Sigmoid colon (tissue), 7 donors: ENCODE data around the gene PCNX1. TPM values are rescaled to one million over a fixed set of nuclear protein-coding genes. Genes with fewer than 3 reads are reported as not detected.

Source experiments
- DNase-seq: peaks from one replicate; pipeline ENCODE4 v3.0.0-alpha.2; 2019
- H3K27ac ChIP-seq, 4 donors: fragments of 200-600 bp; sonication (generic); one replicate each; pipeline ENCODE4 v1.5.1; 2016 to 2019; ENCODE audit warnings: mild to moderate bottlenecking in 1 of 4
- H3K27me3 ChIP-seq, 3 donors: fragments of 200-600 bp; sonication (generic); one replicate each; pipeline ENCODE4 v1.5.1; 2019; ENCODE audit warnings: mild to moderate bottlenecking in 1 of 3
- H3K36me3 ChIP-seq, 4 donors: fragments of 200-600 bp; sonication (generic); one replicate each; pipeline ENCODE4 v1.5.1; 2016 to 2019
- H3K4me1 ChIP-seq, 4 donors: fragments of 200-600 bp; sonication (generic); one replicate each; pipeline ENCODE4 v1.5.1; 2017 to 2019
- H3K4me3 ChIP-seq, 4 donors: fragments of 200-600 bp; sonication (generic); one replicate each; pipeline ENCODE4 v1.5.1; 2017 to 2019; ENCODE audit warnings: mild to moderate bottlenecking in 2 of 4, moderate library complexity in 1 of 4
- H3K9me3 ChIP-seq, 4 donors: fragments of 200-600 bp in 3 of 4; sonication (generic) in 3 of 4; one replicate each; pipeline versions ENCODE4 v1.5.1 to v1.6.1; 2013 to 2019
- CTCF ChIP-seq, 4 experiments: fragments of 450-650 bp in 3 of 4; fragments of 200-600 bp in 1 of 4; IDR thresholded peaks; one replicate each; pipeline ENCODE4 v1.5.1; 2016 to 2019; ENCODE audit warnings: antibody characterized with exemption in 4 of 4, mild to moderate bottlenecking in 3 of 4, moderate library complexity in 2 of 4
- EP300 ChIP-seq, 4 donors: sonication (generic); formaldehyde crosslinking; IDR thresholded peaks; one replicate each; pipeline ENCODE4 v1.6.1; 2017; ENCODE audit warnings: antibody characterized with exemption in 4 of 4
- POLR2A ChIP-seq, 2 donors: fragments of 450-650 bp; IDR thresholded peaks; one replicate each; pipeline ENCODE4 v1.6.1; 2016; ENCODE audit warnings: antibody characterized with exemption in 2 of 2, mild to moderate bottlenecking in 2 of 2, moderate library complexity in 2 of 2
- POLR2AphosphoS5 ChIP-seq, 4 donors: sonication (generic); formaldehyde crosslinking; IDR thresholded peaks; one replicate each; pipeline ENCODE4 v1.6.1; 2017; ENCODE audit warnings: antibody characterized with exemption in 4 of 4
- WGBS, 2 donors: extraction: QIAGEN DNeasy Blood & Tissue Kit; methylation state at CpG; one replicate each; pipeline ENCODE4 v1.1.7; 2013; 5-methylcytosine and 5-hydroxymethylcytosine counted together
- intact Hi-C: fragments of 100-400 bp; cut with DNase I; formaldehyde crosslinking; loops from one replicate; pipeline ENCODE4 v1.15.1; 2023
- polyA plus RNA-seq, 3 donors: library from polyadenylated mRNA; stranded (reverse); fragments of 200-250 nt; gene quantifications; one replicate each; pipeline ENCODE4 v1.2.3, GENCODE V29; 2013
- total RNA-seq, 4 donors: library from RNA; depleted of rRNA; stranded (reverse); fragments of >200 nt; gene quantifications; one replicate each; pipeline ENCODE4 v1.1.0, GENCODE V29; 2016
- donor health status: healthy with polysubstance abuse.
- donor health status: Bipolar disorder and iron deficiency.
- donor health status: healthy.

The PCNX1 gene
- total and polyA plus RNA-seq, 7 donors = 1.2 to 73.9 (median 62.8) TPM

- Histone ChIP-seq H3K36me3 (peaks cover 10 to 70% (median 27%) of the 10 kb centered on the region in 4 donors), H3K4me1 (no peaks in the 10 kb centered on the region), H3K4me3 (no peak overlapping the region), H3K9me3 (peaks cover 0 to 8% (median under 1%) of the 10 kb centered on the region in 4 donors), H3K27ac (no peak overlapping the region), H3K27me3 (no peaks in the 10 kb centered on the region)
- intact Hi-C loops = no loop called here
- TF ChIP-seq EP300 (IDR thresholded peaks at IDR 0.05) (no peak), POLR2AphosphoS5 (IDR thresholded peaks at IDR 0.05) (no peak), CTCF (IDR thresholded peaks at IDR 0.05) (no peak), POLR2A (IDR thresholded peaks at IDR 0.05) (no peak)
- 95 to 98% methylated on average over 4 of the region's 4 CpGs for WGBS, 2 donors
- DNase-seq = no peak
These were observed 129.2 kb downstream of the PCNX1 start for GRCh38 chr14:71036433-71036832.

GRCh38 chr14:71048393-71048792 is 141.1 kb downstream of the PCNX1 start:
- DNase-seq = no peak
- H3K4me1 ChIP-seq = no peaks in the 10 kb centered on the region
- H3K9me3 ChIP-seq = peaks cover 0 to 2% (median 0%) of the 10 kb centered on the region in 4 donors
- no peaks in the 10 kb centered on the region for H3K27me3 ChIP-seq
- H3K4me3 ChIP-seq = no peak overlapping the region
- TF ChIP-seq POLR2AphosphoS5 (IDR thresholded peaks at IDR 0.05) (no peak), POLR2A (IDR thresholded peaks at IDR 0.05) (no peak), EP300 (IDR thresholded peaks at IDR 0.05) (no peak), CTCF (IDR thresholded peaks at IDR 0.05) (no peak)
- no peak overlapping the region for H3K27ac ChIP-seq
- peaks cover 4 to 64% (median 10%) of the 10 kb centered on the region in 4 donors for H3K36me3 ChIP-seq
- intact Hi-C loops = no loop called here

- H3K4me3 ChIP-seq = no peak overlapping the region
- H3K27ac ChIP-seq = no peak overlapping the region
- DNase-seq = no peak
- intact Hi-C loops = no loop called here
- H3K27me3 ChIP-seq = no peaks in the 10 kb centered on the region
- H3K4me1 ChIP-seq = no peaks in the 10 kb centered on the region
- peaks cover 4 to 67% (median 10%) of the 10 kb centered on the region in 4 donors for H3K36me3 ChIP-seq
- TF ChIP-seq POLR2AphosphoS5 (IDR thresholded peaks at IDR 0.05) (no peak), EP300 (IDR thresholded peaks at IDR 0.05) (no peak), POLR2A (IDR thresholded peaks at IDR 0.05) (no peak), CTCF (IDR thresholded peaks at IDR 0.05) (no peak)
- 87 to 92% methylated on average over 3 of the region's 3 CpGs for WGBS, 2 donors
- H3K9me3 ChIP-seq = no peaks in the 10 kb centered on the region
These were observed 142.3 kb downstream of the PCNX1 start for GRCh38 chr14:71049435-71050133.

- WGBS, 2 donors = 94 to 95% methylated on average over 2 of the region's 2 CpGs
- H3K9me3 ChIP-seq = no peaks in the 10 kb centered on the region
- H3K4me1 ChIP-seq = no peaks in the 10 kb centered on the region
- H3K27ac ChIP-seq = no peak overlapping the region
- TF ChIP-seq POLR2A (IDR thresholded peaks at IDR 0.05) (no peak), CTCF (IDR thresholded peaks at IDR 0.05) (peak in 1 of 4 experiments; percentile 18), EP300 (IDR thresholded peaks at IDR 0.05) (no peak), POLR2AphosphoS5 (IDR thresholded peaks at IDR 0.05) (no peak)
- peaks cover 4 to 65% (median 10%) of the 10 kb centered on the region in 4 donors for H3K36me3 ChIP-seq
- no peak overlapping the region for H3K4me3 ChIP-seq
- DNase-seq = no peak
- H3K27me3 ChIP-seq = no peaks in the 10 kb centered on the region
- intact Hi-C loops = no loop called here
These were observed 143.1 kb downstream of the PCNX1 start for GRCh38 chr14:71050227-71050823.
